ENCODE data around the gene UBE2L3. TPM values are rescaled to one million over a fixed set of nuclear protein-coding genes. Genes with fewer than 3 reads are reported as not detected.
A peak's percentile ranks its signal among the peaks of the same experiment; 100 is the strongest.

The UBE2L3 gene
- total and polyA plus RNA-seq, 3 experiments from 2014 or later, result 74.3 to 109 (median 80.2) TPM

DNA sequence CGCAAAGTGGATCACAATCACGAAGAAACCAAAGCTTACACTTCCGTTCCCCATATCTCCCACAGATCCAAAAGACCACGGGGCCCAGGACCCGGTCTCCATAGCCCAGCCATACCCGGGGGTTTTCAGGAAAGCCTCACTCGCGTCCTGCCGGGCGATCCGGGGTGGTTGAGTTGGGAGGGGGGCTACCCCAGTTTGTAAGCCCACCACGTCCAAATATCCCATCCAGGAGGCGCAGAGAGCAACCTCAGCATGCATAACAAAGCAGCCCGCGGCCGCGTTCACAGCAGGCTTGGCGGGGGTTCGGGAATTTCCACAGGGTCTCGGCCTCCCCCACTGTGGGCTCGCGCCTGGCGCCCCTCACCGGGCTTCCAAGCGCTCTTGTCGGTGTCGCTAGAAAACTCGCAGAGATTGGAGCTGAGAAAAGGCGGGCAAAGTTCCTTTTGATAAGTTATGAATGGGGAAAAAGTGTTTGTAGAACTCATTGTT is 84.1 kb downstream of the UBE2L3 start:
- peaks cover 5% of the 10 kb centered on the region for H3K36me3 ChIP-seq (ENCODE audit: insufficient read depth, low read length)
- H3K4me3 ChIP-seq (ENCODE audit: low read length), result peak overlapping the region; percentile 70
- H3K27ac ChIP-seq (ENCODE audit: low read depth, low read length), result peak overlapping the region; percentile 84
- ChIA-PET CTCF (interaction anchor here (2.2 to 3.5 kb wide), 2 partner anchors 9 to 22 kb away, joined by 9 to 16 read pairs; partner anchors contain the start of genes SDF2L1 and YDJC), POLR2A (interaction anchor here (2.4 kb wide), 1 partner anchor 9 kb away, joined by 13 read pairs; the partner anchor contains the start of gene SDF2L1)
- H3K9me3 ChIP-seq (ENCODE audit: low read length), result no peaks in the 10 kb centered on the region
- peaks cover 21% of the 10 kb centered on the region for H3K4me1 ChIP-seq (ENCODE audit: insufficient read depth, low read length)
- no peaks in the 10 kb centered on the region for H3K27me3 Mint-ChIP-seq
- peak overlapping the region; percentile 81 to 94 (median 88) for H3K4me3 Mint-ChIP-seq
- peaks cover 2 to 10% (median 4%) of the 10 kb centered on the region in 3 donors for H3K36me3 Mint-ChIP-seq
- peaks cover 21 to 38% (median 28%) of the 10 kb centered on the region in 3 donors for H3K4me1 Mint-ChIP-seq
- DNase-seq, result peak in 1 of 5 donors; percentile 27
- peak overlapping the region in 6 of 8 donors; percentile 3 to 84 (median 58) for H3K27ac Mint-ChIP-seq
- no peaks in the 10 kb centered on the region for H3K27me3 ChIP-seq (ENCODE audit: insufficient read depth, low read length, poor library complexity, severe bottlenecking)
- no peaks in the 10 kb centered on the region for H3K9me3 Mint-ChIP-seq

DNA sequence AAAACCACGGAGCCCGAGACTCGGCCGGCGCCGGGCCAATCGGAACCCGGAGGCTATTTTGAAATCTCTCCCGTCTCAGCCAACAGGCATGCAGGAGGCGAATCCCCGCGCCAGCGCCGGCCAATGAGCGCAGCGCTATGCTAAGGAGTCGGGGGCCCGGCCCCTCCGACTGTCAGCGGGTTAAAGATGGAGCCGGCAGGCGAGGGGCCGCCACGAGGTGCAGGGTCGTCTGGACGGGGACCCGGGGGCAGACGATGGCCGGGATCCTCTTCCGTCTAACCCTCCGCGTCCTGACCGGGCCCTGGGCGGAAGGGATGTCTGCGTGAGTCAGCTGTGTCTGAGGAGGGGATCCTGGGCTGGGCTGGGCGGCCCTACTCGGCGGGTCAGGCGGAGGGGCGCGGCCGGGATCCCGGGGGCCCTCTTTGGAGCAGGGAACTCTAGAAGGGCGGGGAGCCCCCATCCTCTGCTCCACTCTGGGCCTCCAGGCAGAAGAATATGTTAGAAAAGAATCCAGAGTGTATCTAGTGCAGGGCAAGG is 84.6 kb downstream of the UBE2L3 start:
- no peaks in the 10 kb centered on the region for H3K27me3 ChIP-seq (ENCODE audit: insufficient read depth, low read length, poor library complexity, severe bottlenecking)
- peaks cover 3% of the 10 kb centered on the region for H3K36me3 ChIP-seq (ENCODE audit: insufficient read depth, low read length)
- H3K27ac ChIP-seq (ENCODE audit: low read depth, low read length), result peak overlapping the region; percentile 84
- Mint-ChIP-seq H3K4me1 (peaks cover 23 to 38% (median 28%) of the 10 kb centered on the region in 3 donors), H3K27ac (peak overlapping the region in 3 of 8 donors; percentile 60 to 84 (median 73)), H3K9me3 (no peaks in the 10 kb centered on the region), H3K4me3 (peak overlapping the region; percentile 81 to 94 (median 88)), H3K36me3 (peaks cover 0 to 6% (median 0%) of the 10 kb centered on the region in 3 donors), H3K27me3 (no peaks in the 10 kb centered on the region)
- peaks cover 21% of the 10 kb centered on the region for H3K4me1 ChIP-seq (ENCODE audit: insufficient read depth, low read length)
- ChIA-PET POLR2A (interaction anchor here (0.8 to 2.4 kb wide), 2 partner anchors 10 to 15 kb away, joined by 4 to 13 read pairs; partner anchors contain the start of gene SDF2L1), CTCF (interaction anchor here (2.2 to 3.5 kb wide), 2 partner anchors 10 to 23 kb away, joined by 9 to 16 read pairs; partner anchors contain the start of genes SDF2L1 and YDJC)
- DNase-seq, result peak; percentile 70 to 82 (median 77)
- peak overlapping the region; percentile 70 for H3K4me3 ChIP-seq (ENCODE audit: low read length)
- H3K9me3 ChIP-seq (ENCODE audit: low read length), result no peaks in the 10 kb centered on the region

DNA sequence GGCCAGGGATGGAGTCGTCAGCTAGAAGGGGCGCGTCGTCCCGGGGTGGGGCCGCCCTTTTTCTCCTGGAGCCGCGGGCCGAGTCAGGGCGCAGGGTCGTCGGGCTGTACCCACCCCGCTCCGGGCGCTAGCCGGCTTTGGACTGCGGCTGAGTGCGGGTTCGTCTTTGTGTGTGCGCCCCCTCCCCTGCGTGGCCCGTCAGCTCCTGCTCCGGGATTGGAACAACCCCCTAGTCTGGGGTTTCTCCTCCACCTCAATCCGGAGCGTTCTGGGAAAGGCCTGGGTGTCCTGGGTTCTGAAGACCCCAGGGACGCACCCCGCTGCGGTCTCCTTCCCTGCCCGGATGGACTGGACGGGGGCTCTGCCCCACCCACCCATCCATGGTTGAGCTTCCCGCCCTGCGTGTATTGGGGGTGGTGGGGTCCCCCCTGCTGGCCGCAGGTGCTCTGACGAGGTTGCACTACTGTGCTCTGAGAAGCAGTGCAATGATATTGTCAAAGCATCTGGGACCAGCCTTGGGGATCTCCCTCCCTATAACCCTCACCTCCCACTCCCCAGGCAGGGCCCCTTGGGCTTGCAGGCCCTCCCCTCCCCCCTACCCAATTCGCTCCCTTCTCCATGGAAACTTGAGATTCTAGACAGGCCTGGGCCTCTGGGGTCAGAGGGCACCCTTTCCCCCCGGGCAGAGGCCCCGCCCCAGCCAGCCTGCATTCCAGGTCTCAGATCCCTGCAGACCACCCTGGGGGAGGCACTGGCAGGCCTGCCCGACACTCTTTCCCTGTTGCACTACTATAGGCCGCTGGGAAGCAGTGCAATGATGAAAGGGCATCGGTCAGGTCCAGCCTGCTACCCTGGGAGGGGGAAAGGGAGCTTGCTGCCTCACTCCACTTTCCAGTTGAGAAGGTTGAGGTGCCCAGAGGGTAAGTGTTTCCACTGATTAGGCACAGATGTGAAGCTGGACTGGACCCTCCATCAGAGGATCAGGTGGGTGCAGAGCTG is 85.3 kb downstream of the UBE2L3 start:
- Mint-ChIP-seq H3K27me3 (no peaks in the 10 kb centered on the region), H3K4me1 (peaks cover 27 to 41% (median 29%) of the 10 kb centered on the region in 3 donors), H3K4me3 (peak overlapping the region in 6 of 7 donors; percentile 47 to 94 (median 86)), H3K9me3 (no peaks in the 10 kb centered on the region), H3K27ac (peak overlapping the region in 3 of 8 donors; percentile 36 to 84 (median 73)), H3K36me3 (peaks cover 0 to 6% (median 0%) of the 10 kb centered on the region in 3 donors)
- H3K9me3 ChIP-seq (ENCODE audit: low read length), result no peaks in the 10 kb centered on the region
- H3K27me3 ChIP-seq (ENCODE audit: insufficient read depth, low read length, poor library complexity, severe bottlenecking), result no peaks in the 10 kb centered on the region
- peaks cover 22% of the 10 kb centered on the region for H3K4me1 ChIP-seq (ENCODE audit: insufficient read depth, low read length)
- ChIA-PET CTCF (interaction anchor here (0.6 to 3.5 kb wide), 3 partner anchors 10 to 24 kb away, joined by 3 to 16 read pairs (median 9); partner anchors contain the start of genes SDF2L1 and YDJC), POLR2A (interaction anchor here (0.8 to 2.4 kb wide), 2 partner anchors 11 to 14 kb away, joined by 4 to 13 read pairs; partner anchors contain the start of gene SDF2L1)
- no peaks in the 10 kb centered on the region for H3K36me3 ChIP-seq (ENCODE audit: insufficient read depth, low read length)
- DNase-seq, result no peak
- H3K27ac ChIP-seq (ENCODE audit: low read depth, low read length), result peak overlapping the region; percentile 84
- H3K4me3 ChIP-seq (ENCODE audit: low read length), result peak overlapping the region; percentile 70

DNA sequence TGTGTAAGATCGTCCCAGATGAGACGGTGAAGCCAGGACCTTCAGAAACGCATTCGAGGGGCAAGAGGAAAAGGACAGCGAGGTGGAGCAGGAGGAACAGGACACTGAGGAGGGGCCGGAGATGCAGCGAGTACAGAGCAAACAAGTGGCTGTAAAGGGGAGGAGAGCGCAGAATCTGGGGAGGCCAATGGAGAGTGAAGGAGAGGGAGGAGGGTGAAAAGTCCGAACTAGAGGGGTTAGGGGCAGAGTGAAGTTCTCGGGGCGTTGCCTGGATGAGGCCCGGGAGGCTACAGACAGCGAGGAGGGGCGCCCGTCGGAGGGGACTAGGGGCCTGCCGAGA is 89.5 kb downstream of the UBE2L3 start:
- Histone ChIP-seq H3K27me3 (ENCODE audit: insufficient read depth, low read length, poor library complexity, severe bottlenecking) (no peaks in the 10 kb centered on the region), H3K4me1 (ENCODE audit: insufficient read depth, low read length) (peaks cover 15% of the 10 kb centered on the region), H3K27ac (ENCODE audit: low read depth, low read length) (peak overlapping the region; percentile 68), H3K4me3 (ENCODE audit: low read length) (peak overlapping the region; percentile 70), H3K36me3 (ENCODE audit: insufficient read depth, low read length) (no peaks in the 10 kb centered on the region), H3K9me3 (ENCODE audit: low read length) (no peaks in the 10 kb centered on the region)
- Mint-ChIP-seq H3K27me3 (no peaks in the 10 kb centered on the region), H3K9me3 (no peaks in the 10 kb centered on the region), H3K4me1 (peaks cover 11 to 26% (median 13%) of the 10 kb centered on the region in 3 donors), H3K36me3 (no peaks in the 10 kb centered on the region), H3K4me3 (peak overlapping the region; percentile 78 to 88 (median 84)), H3K27ac (peak overlapping the region in 4 of 8 donors; percentile 2 to 92 (median 66))
- DNase-seq, result no peak
- ChIA-PET CTCF (interaction anchor here (1.3 to 3.3 kb wide), 3 partner anchors 10 to 28 kb away, joined by 3 to 14 read pairs (median 12); partner anchors contain the start of gene SDF2L1), POLR2A (no interaction called here)

DNA sequence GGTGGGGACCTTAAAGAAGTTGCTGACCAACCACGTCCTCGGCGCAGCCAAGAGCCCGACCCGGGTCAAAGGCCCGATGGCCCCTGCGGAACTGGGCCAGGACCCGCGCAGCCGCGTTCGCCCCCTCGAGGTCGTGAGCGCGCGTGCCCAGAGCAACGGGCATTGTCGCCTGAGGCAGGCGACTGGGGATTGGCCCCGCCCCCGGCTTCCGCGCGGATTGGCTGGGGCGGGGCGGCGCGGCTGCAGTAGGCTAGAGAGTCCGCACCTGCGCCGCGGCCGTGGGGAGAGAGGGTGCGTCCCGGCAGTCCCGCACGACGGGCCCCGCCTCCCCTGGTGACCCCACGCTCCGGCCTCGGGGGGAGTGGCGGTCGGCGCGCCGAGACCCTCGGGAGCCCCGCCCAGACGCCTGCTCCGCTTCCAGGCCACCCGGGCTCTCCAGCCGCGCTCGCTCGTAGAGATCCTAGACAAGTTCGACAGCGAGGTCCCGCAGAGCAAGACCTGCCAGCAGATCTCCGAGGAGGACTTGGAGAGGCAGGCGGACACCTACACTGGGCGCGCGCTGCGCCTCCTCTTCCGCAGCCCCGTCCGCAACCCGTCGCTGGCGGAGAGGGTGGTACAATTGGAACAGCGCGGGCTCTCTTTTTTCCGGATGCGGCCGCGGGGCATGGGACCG is 90.0 kb downstream of the UBE2L3 start:
- no peaks in the 10 kb centered on the region for H3K36me3 ChIP-seq (ENCODE audit: insufficient read depth, low read length)
- peak overlapping the region; percentile 68 for H3K27ac ChIP-seq (ENCODE audit: low read depth, low read length)
- DNase-seq, result peak; percentile 73 to 84 (median 80)
- no peaks in the 10 kb centered on the region for H3K36me3 Mint-ChIP-seq
- no peaks in the 10 kb centered on the region for H3K27me3 ChIP-seq (ENCODE audit: insufficient read depth, low read length, poor library complexity, severe bottlenecking)
- POLR2A ChIA-PET, result no interaction called here
- peak overlapping the region in 4 of 8 donors; percentile 23 to 71 (median 57) for H3K27ac Mint-ChIP-seq
- peak overlapping the region; percentile 70 for H3K4me3 ChIP-seq (ENCODE audit: low read length)
- H3K9me3 ChIP-seq (ENCODE audit: low read length), result no peaks in the 10 kb centered on the region
- peaks cover 11 to 21% (median 13%) of the 10 kb centered on the region in 3 donors for H3K4me1 Mint-ChIP-seq
- H3K27me3 Mint-ChIP-seq, result no peaks in the 10 kb centered on the region
- peak overlapping the region; percentile 80 to 94 (median 86) for H3K4me3 Mint-ChIP-seq
- peaks cover 15% of the 10 kb centered on the region for H3K4me1 ChIP-seq (ENCODE audit: insufficient read depth, low read length)
- CTCF ChIA-PET, result interaction anchor here (0.6 to 3.3 kb wide), 6 partner anchors 10 to 281 kb away, joined by 3 to 15 read pairs (median 4); partner anchors contain the start of gene SDF2L1
- H3K9me3 Mint-ChIP-seq, result no peaks in the 10 kb centered on the region

DNA sequence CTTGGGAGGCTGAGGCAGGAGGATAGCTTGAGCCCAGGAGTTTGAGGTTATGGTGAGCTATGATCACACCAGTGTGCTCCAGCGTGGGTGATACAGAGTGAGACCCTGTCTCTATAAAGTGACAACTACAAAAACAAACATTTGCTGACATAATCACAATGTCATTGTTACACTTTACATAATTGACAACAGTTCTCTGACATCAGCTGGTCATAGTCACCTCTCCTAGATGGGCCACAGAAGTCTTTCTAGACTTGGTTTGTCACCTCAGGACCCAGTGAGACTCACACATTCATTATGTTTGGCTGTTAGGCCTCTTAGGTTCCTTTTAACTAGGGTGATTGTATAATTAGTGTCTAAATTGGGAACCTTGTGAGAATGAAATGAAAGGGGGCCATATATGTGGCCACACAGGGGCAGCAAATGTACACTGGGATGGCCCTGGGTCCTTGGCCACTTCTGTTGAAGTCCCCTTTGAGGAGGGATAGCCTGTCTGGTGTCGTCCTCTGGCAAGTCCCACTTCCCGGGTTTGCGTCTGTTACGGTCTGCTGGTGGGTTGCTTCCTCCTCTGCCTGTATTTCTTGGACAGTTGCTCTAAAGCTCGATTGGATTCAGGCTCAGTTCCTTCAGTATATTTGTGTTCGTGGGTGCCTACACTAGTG is 92.5 kb downstream of the UBE2L3 start:
- H3K4me3 ChIP-seq (ENCODE audit: low read length), result no peak overlapping the region
- H3K27ac ChIP-seq (ENCODE audit: low read depth, low read length), result no peak overlapping the region
- DNase-seq, result no peak
- Mint-ChIP-seq H3K27me3 (no peaks in the 10 kb centered on the region), H3K4me1 (peaks cover 13 to 19% (median 15%) of the 10 kb centered on the region in 3 donors), H3K36me3 (no peaks in the 10 kb centered on the region), H3K9me3 (no peaks in the 10 kb centered on the region), H3K27ac (peak overlapping the region in 1 of 8 donors; percentile 36), H3K4me3 (peak overlapping the region in 1 of 7 donors; percentile 66)
- peaks cover 15% of the 10 kb centered on the region for H3K4me1 ChIP-seq (ENCODE audit: insufficient read depth, low read length)
- ChIA-PET POLR2A (no interaction called here), CTCF (interaction anchor here (2.3 kb wide), 1 partner anchor 12 kb away, joined by 15 read pairs; no protein-coding TSS in a partner anchor)
- no peaks in the 10 kb centered on the region for H3K36me3 ChIP-seq (ENCODE audit: insufficient read depth, low read length)
- H3K27me3 ChIP-seq (ENCODE audit: insufficient read depth, low read length, poor library complexity, severe bottlenecking), result no peaks in the 10 kb centered on the region
- H3K9me3 ChIP-seq (ENCODE audit: low read length), result no peaks in the 10 kb centered on the region

DNA sequence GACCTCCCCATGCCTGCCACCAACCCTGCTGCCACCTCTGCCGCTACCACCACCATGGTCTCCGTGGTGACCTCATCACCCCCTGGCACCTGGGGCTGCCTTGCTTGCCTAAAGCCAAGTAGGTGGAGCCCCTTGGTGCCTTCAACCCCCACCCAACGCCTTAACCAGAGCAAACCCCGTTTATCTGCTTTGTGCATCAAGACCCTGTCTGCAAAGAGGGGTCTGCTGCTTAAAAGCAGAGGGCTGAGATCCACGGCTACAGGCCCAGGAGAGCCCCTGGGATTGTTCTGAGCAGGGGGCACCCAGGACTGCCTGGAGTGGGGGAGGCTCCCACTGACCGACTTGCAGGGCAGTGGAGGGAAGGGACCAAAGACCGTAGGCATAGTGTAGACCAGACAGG is 93.4 kb downstream of the UBE2L3 start:
- H3K4me1 Mint-ChIP-seq, result peaks cover 17 to 27% (median 18%) of the 10 kb centered on the region in 3 donors
- Histone ChIP-seq H3K27ac (ENCODE audit: low read depth, low read length) (no peak overlapping the region), H3K4me3 (ENCODE audit: low read length) (no peak overlapping the region), H3K36me3 (ENCODE audit: insufficient read depth, low read length) (no peaks in the 10 kb centered on the region), H3K4me1 (ENCODE audit: insufficient read depth, low read length) (peaks cover 21% of the 10 kb centered on the region), H3K27me3 (ENCODE audit: insufficient read depth, low read length, poor library complexity, severe bottlenecking) (no peaks in the 10 kb centered on the region), H3K9me3 (ENCODE audit: low read length) (no peaks in the 10 kb centered on the region)
- no peak for DNase-seq
- no peaks in the 10 kb centered on the region for H3K27me3 Mint-ChIP-seq
- peaks cover 0 to under 1% (median 0%) of the 10 kb centered on the region in 3 donors for H3K36me3 Mint-ChIP-seq
- H3K9me3 Mint-ChIP-seq, result no peaks in the 10 kb centered on the region
- peak overlapping the region in 1 of 8 donors; percentile 36 for H3K27ac Mint-ChIP-seq
- peak overlapping the region in 1 of 7 donors; percentile 66 for H3K4me3 Mint-ChIP-seq
- ChIA-PET CTCF (interaction anchor here (1.5 kb wide), 1 partner anchor 14 kb away, joined by 4 read pairs; no protein-coding TSS in a partner anchor), POLR2A (no interaction called here)

Data from CD8-positive, alpha-beta memory T cell (primary cell).